Activated CD4-positive, alpha-beta T cell treated with anti-CD3 and anti-CD28 coated beads, Interleukin-2, amount 10 ng/mL, durations not matched to agents 24 days and 14 days (primary cell): ENCODE measurements around the gene WNT9A. TPM values are rescaled to one million over a fixed set of nuclear protein-coding genes. Genes with fewer than 3 reads are reported as not detected.

Source experiments
- DNase-seq: peaks from one replicate; pipeline ENCODE4 v3.0.0; 2022
- H3K27ac Mint-ChIP-seq: one replicate; pipeline ENCODE4 v1.8.0; 2022; ENCODE audit warnings: mild to moderate bottlenecking, mixed read lengths
- H3K27me3 Mint-ChIP-seq: one replicate; pipeline ENCODE4 v1.8.0; 2022; ENCODE audit warnings: mixed read lengths
- H3K36me3 Mint-ChIP-seq: one replicate; pipeline ENCODE4 v1.8.0; 2022; ENCODE audit warnings: low read depth, mild to moderate bottlenecking, mixed read lengths
- H3K4me1 Mint-ChIP-seq: one replicate; pipeline ENCODE4 v1.8.0; 2021; ENCODE audit warnings: mixed read lengths
- H3K4me3 Mint-ChIP-seq: one replicate; pipeline ENCODE4 v1.8.0; 2022; ENCODE audit warnings: mild to moderate bottlenecking, moderate library complexity, mixed read lengths
- H3K9me3 Mint-ChIP-seq: one replicate; pipeline ENCODE4 v1.8.0; 2021; ENCODE audit warnings: mixed read lengths
- intact Hi-C: fragments of 100-400 bp; cut with micrococcal nuclease; formaldehyde crosslinking; loops from one replicate; pipeline ENCODE4 v1.15.1; 2023
- total RNA-seq: library from RNA; stranded (reverse); gene quantifications from 2 replicates; pipeline ENCODE4 v1.2.3, GENCODE V29; 2022

WNT9A gene
- total RNA-seq, 1 donor from 2014 or later: not detected

DNA sequence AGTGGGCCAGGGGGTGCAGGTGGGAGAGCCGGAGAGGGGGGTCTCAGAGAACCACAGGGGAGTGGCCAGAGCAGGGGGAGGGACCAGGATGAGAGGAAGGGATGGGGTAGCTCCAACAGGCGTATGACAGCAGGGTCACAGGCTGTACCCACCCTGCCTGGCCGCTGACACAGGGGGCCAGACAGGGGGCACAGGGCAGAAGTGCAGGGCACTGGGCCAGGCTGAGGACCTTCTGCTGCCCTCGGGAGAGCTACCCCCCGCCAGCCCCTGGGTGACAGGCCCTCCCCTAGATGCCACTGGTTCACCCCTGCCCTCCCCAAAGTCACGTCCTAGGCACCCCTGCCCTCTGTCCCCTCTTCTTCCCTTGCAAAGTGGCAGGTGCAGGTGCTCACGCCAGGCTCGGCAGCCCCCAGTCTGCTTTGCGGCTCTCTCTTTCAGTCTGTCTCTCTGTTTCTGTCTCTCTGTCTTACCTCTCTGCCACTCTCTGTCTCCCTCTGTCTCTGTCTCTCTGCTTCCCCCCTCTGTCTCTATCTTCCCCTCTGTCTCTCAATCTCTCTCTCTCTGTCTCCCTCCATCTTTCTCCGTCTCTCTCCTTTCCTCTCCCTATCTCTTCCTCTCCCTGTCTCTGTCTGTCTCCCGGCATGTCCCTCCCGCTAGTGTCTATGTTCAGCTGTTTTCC, 48.5 kb downstream of the WNT9A start:
- Mint-ChIP-seq H3K36me3 (no peaks in the 10 kb centered on the region), H3K4me1 (no peaks in the 10 kb centered on the region), H3K27ac (no peak overlapping the region), H3K27me3 (no peaks in the 10 kb centered on the region), H3K4me3 (no peak overlapping the region), H3K9me3 (no peaks in the 10 kb centered on the region)
- DNase-seq: no peak
- intact Hi-C loops: no loop called here

DNA sequence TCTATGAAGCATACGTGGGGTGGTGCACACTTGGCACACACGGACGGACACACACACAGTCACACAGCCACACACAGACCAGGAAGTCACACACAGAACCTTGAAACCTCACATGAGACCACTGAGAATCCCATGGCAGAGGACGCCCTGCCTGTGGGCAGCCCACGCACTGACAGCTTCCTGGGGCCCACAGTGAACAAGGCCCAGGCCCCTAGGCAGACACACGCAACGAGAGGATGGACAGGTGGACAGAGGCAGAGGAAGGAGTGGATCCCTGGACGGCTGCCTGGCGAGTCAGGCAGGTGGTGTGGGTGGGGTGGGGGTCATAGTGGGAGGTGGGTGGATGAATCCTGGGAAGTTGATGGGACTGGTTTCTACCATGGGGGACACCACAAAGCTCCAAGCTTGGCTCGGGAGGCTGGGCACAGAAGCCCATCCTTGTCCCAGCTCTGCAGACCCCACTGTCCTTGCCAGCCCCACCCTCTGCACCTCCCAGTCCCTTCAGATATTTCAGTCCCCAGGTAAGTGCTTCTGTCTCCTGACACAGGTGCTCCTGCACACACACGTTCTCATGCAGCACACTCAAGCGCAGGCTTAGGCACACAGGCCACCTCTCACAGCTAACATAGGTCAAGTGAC, 49.1 kb downstream of the WNT9A start:
- Mint-ChIP-seq H3K9me3 (no peaks in the 10 kb centered on the region), H3K27ac (no peak overlapping the region), H3K4me1 (no peaks in the 10 kb centered on the region), H3K27me3 (no peaks in the 10 kb centered on the region), H3K4me3 (no peak overlapping the region), H3K36me3 (no peaks in the 10 kb centered on the region)
- intact Hi-C loops: no loop called here
- DNase-seq: no peak

DNA sequence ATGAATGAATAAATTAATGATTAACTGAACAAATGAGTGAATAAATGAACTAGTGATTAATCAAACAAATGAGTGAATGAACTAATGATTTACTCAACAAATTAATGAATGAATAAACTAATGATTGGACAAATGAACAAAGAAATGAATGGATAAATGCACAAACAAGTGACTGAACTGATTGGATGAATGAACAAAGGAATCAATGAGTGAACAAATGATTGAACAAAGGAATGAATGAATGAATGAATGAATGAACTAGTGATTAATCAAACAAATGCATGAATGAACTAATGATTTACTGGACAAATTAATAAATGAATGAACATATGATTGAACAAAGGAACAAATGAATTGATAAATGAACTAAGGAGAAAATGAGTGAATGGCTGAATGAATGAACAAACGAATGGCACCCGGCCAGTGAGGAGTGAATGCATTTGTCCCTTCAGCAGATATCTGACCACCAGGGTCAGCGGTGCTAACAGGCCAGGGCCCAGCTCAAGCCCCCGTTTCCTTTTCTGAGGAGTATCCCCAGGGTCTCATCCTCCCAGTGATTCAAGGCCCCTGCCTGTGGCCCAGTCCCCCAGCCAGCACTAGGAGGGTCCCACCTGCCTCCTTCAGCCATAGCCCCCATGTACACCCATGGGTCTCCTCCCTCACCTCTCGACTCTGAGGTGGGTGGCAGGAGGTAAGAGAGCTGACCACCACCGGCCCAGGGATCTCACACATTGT, 49.9 kb downstream of the WNT9A start:
- intact Hi-C loops: no loop called here
- H3K9me3 Mint-ChIP-seq: no peaks in the 10 kb centered on the region
- no peak for DNase-seq
- H3K27ac Mint-ChIP-seq: no peak overlapping the region
- H3K4me1 Mint-ChIP-seq: no peaks in the 10 kb centered on the region
- no peaks in the 10 kb centered on the region for H3K27me3 Mint-ChIP-seq
- H3K36me3 Mint-ChIP-seq: no peaks in the 10 kb centered on the region
- H3K4me3 Mint-ChIP-seq: no peak overlapping the region

GRCh38 chr1:227896710-227897655, 50.7 kb downstream of the WNT9A start:
- intact Hi-C loops: no loop called here
- no peak overlapping the region for H3K27ac Mint-ChIP-seq
- DNase-seq: no peak
- H3K4me3 Mint-ChIP-seq: no peak overlapping the region
- no peaks in the 10 kb centered on the region for H3K9me3 Mint-ChIP-seq
- no peaks in the 10 kb centered on the region for H3K36me3 Mint-ChIP-seq
- no peaks in the 10 kb centered on the region for H3K4me1 Mint-ChIP-seq
- H3K27me3 Mint-ChIP-seq: no peaks in the 10 kb centered on the region

- Mint-ChIP-seq H3K4me3 (no peak overlapping the region), H3K36me3 (no peaks in the 10 kb centered on the region), H3K27me3 (no peaks in the 10 kb centered on the region), H3K9me3 (no peaks in the 10 kb centered on the region), H3K27ac (no peak overlapping the region), H3K4me1 (no peaks in the 10 kb centered on the region)
- no peak for DNase-seq
- intact Hi-C loops: no loop called here
Measured at GRCh38 chr1:227895828-227896685, 51.7 kb downstream of the WNT9A start.

DNA sequence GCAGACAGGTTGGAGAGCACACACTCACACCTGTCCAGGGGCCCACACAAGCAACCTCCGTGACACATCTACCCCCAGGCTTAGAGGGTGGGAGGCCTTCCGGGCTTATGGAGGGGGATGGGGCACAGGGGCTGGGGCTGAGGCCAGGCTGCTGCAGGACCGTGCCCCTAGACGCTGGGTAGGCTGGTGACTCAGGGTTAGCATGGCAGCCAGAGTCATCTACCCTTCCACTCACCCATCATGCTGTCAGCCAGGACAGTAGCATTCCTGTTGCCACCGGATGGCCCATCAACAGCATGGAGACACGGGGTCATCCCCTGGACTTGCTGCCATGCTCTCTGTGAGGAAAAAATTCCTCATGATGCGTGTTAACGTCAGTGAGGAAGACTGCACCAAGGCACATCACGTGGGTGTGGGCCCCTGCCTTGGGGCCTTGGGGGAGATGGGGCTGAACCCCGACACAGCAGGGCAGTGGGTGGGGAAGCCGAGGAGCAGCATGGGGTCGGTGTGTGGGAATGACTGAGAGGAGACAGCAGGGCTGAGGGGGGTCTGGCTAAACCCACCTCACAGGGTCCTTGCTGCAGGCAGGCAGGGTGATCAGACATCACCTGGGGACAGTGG, 52.8 kb downstream of the WNT9A start:
- no peaks in the 10 kb centered on the region for H3K4me1 Mint-ChIP-seq
- no peak for DNase-seq
- H3K4me3 Mint-ChIP-seq: no peak overlapping the region
- no peak overlapping the region for H3K27ac Mint-ChIP-seq
- H3K27me3 Mint-ChIP-seq: no peaks in the 10 kb centered on the region
- H3K36me3 Mint-ChIP-seq: no peaks in the 10 kb centered on the region
- no peaks in the 10 kb centered on the region for H3K9me3 Mint-ChIP-seq
- intact Hi-C loops: no loop called here

GRCh38 chr1:227893949-227894721, 53.6 kb downstream of the WNT9A start:
- no peak overlapping the region for H3K27ac Mint-ChIP-seq
- H3K4me1 Mint-ChIP-seq: no peaks in the 10 kb centered on the region
- intact Hi-C loops: no loop called here
- no peak for DNase-seq
- no peaks in the 10 kb centered on the region for H3K27me3 Mint-ChIP-seq
- H3K4me3 Mint-ChIP-seq: no peak overlapping the region
- H3K36me3 Mint-ChIP-seq: no peaks in the 10 kb centered on the region
- no peaks in the 10 kb centered on the region for H3K9me3 Mint-ChIP-seq

DNA sequence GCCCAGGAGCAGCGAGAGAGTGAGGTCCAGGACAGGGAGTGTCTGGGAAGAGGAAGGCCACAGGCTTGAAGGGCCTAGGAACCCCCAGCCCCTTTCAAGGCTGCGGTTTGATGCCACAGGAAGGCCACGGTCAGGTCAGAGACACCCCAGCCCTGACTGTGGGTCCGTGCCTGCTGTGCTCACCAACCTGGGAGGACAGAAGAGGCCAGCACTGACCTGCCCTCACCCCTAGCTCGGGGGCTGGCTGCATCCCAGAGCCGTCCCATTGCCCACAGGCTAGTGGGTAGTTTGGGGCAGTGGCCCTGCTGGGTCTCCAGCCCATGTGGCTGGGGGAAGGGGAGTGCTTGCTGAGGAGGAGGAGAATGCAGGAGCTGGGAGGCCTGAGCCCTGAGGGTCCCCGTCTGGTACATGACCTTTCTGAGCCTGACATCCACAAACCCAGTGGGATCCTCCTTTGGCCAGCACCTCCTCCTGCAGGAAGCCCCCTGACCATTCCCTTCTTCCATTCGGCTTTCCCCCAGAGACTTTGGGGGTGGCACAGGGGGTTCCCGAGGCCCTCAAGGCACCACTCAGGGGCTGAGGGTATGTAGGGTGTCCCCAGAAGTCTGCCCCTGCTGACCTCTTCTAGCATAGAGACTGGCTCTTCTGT, 54.3 kb downstream of the WNT9A start:
- intact Hi-C loops: no loop called here
- Mint-ChIP-seq H3K4me1 (no peaks in the 10 kb centered on the region), H3K9me3 (no peaks in the 10 kb centered on the region), H3K27ac (no peak overlapping the region), H3K27me3 (no peaks in the 10 kb centered on the region), H3K4me3 (no peak overlapping the region), H3K36me3 (no peaks in the 10 kb centered on the region)
- DNase-seq: no peak

DNA sequence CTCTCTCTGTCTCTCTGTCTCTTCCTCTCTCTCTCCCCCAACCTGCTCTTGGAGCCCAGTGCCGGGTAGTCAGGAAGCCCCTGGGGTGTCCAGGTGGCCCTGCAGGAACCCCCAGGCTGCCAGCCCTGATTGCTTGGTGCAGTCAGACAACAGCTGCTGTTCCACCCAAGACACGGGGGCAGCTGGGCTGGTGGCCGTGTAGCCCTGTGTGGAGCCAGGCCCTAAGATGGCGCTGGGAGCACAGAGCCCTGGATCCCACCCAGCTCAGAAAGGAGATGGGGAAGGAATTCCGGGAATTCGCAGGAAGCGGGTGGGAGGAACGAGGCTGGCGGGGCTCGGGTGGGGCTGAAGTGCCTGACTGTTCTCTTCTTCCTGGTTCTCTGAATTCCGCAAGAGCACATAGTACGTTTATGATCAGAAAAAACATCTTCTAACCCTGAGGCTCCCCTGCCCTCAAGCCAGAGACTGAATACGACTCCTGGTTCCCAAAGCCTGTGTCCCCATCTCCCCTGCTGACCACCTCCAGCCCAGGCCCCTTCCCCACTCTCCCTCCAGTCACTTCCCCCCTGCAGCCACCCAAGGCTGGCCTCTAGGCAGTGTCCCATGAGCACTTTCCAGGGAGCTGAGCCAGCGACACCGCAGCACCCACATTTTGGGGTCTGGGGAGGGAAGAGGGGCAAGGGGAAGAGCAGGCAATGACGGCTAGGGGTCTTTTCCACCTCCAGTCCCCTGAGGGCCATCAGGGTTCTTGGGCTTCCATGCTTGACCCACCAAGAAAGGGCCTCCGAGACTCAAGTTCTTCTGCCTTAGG, 55.0 kb downstream of the WNT9A start:
- Mint-ChIP-seq H3K4me3 (no peak overlapping the region), H3K27ac (no peak overlapping the region), H3K27me3 (no peaks in the 10 kb centered on the region), H3K9me3 (no peaks in the 10 kb centered on the region), H3K36me3 (no peaks in the 10 kb centered on the region), H3K4me1 (no peaks in the 10 kb centered on the region)
- intact Hi-C loops: no loop called here
- no peak for DNase-seq

DNA sequence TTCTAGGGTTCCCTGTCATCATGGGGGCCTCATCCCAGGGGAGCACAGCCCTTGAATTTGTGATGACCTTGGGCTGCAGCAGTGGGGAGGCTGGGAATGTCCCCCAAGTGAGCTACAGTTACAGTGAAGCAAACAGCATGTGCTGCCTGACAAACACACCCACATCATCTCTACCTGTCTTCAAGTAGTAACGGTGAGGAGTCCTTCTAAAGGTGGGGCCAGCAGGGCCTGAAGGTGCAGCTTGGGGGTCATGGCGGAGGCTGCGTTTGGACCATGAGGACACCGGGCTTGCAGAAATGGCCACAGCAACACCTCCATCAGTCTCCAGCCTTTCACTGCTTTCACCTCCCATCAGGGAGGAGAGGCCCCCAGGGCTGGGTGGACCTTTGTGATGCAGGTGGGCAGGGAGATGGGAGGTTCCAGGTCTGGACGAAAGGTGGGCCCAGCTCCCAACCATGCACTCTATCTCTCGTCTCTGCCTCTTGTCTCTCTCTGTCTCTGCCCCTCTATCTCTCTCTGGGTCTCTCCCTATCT, 55.7 kb downstream of the WNT9A start:
- Mint-ChIP-seq H3K36me3 (no peaks in the 10 kb centered on the region), H3K27me3 (no peaks in the 10 kb centered on the region), H3K4me1 (no peaks in the 10 kb centered on the region), H3K4me3 (no peak overlapping the region), H3K9me3 (no peaks in the 10 kb centered on the region), H3K27ac (no peak overlapping the region)
- intact Hi-C loops: no loop called here
- DNase-seq: no peak
